ENCODE data around the gene MED15.
"Not testable (repeated sequence)": the region's sequence is repeated elsewhere in the genome, so short reads cannot be mapped to it uniquely, and the experiment has no call there.

MED15 gene

DNA sequence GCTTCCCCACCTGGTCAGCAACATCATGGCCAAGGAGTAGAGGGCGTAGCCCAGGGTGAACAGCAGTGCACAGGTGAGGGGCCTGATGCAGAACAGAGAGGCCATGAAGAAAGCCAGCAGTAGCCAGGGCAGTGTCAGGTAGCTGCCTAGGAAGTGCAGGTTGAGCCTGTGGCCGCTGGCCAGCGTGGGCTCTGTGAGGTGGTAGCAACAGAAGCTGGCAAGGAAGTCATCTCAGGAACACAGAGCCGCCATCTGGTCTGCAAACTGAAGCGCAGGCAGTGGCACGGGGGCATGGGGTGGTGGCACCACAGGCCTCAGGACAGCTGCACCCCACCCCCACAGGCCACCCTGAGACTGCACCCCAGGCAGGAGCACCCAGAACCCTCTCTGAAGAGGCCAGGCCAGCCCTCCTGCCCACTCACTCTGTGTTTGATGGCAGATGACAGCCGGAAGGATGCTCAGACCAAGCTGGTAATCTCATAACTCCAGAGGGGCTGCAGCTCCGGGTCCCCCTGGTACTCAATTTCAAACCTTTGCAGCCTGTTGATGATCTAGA, 95.3 kb downstream of the MED15 start:
- no peak for DNase-seq (ENCODE audit: low spot score)

DNA sequence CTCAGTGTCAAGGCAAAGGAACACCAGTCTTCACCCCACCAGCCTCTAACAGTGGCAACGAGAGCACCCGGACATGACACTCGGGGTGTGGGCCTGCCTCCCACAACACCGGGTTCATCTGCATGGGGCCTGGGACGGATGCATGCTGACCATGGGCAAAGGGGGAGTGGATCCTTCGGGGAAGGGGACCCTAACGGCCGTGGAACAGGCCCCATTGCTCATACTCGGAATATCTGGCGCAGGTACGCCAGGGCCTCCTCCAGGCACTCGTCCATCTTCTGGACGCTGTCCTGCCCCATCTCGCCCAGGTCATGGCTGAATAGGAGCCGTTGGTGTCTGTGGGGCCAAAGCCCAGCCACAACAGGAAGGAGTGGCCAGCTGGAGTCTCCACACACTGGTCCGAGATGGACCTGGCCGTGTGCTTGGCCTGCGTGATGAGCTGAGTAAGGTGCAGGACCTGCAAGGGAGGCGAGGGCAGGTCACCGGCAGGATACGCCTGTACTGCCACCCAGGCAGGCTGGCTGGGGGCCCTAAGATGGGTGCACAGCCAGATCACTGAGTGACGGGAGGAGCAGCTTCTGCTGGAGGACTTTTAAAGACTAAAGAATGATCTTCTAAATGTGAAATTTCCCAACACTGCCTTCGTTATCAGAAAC, 96.8 kb downstream of the MED15 start:
- no peak for DNase-seq (ENCODE audit: low spot score)

DNA sequence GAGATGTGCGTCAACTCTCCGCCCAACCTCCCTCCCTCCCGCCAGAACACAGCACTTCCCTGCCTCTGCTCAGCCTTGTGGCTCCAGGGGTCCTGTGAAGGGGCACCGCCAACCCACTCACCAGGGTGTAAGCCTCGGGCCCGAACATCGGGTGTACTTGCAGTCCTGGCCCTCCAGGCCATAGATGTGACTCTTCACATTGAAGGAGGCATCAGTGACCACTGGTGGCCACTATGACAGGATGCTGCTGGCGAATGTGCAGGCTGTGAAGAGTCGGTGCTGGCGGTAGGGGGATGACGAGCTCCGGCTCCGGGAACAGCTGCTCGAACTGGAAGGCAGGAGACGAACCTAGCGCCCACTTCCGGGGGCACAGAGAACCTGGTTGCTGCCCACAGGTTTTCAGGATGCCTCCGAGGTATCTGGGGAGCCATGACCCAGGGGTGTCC, 97.4 kb downstream of the MED15 start:
- DNase-seq (ENCODE audit: low spot score) = no peak

DNA sequence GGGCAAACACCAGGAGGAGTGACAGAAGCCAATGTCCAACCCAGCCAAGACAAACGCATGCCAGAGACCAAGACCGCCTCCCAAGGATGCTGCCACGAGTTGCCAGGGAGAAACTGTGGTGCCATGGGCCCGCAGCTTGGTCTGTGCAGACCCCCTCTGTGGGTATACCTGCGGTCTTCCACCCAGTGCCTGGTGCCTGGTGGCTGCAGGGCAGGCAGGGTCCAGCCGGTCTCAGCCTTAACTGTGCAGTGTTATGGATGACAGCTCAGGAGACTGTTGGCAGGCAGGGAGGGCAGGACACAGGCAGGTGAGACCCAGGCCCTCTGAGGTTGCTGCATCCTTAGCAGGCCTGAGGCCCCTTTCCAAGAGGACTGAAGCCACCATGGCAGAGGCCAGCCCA, 97.9 kb downstream of the MED15 start:
- DNase-seq (ENCODE audit: low spot score) = no peak

DNA sequence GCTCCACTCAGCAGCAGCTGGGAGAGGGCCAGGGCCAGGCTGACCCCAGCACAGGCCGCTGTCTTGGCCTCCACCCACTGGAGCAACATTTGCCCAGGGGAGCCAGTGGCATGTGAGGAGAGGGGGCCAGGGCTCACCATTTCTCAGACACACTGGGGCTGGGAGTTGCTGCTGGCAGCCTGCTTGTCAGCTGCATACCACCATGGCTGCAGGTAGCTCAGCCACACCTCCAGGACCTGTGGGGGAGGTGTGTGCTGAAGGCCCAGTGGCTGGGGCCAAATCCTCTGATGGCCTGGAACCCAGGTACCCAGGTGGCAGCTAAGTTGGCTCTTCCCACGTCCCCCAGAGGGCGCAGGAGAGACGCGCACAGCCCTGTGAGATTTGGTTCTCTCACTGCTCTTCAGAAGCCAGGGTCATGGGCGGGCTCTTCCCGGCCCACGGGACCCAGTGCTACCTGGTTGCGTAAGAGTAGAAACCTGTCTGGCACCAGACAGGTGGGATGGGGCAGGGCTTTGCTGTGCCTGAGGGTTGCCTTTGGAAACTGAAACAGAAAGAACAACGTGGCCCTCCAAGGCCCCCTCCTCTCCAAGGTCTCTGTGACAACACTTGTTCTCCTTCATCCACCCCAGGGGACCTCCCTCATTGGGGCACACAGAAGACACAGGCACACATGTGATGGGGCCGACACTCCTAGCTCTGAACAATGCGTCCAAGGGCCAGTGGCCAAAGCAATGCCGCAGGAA, 98.8 kb downstream of the MED15 start:
- peak; percentile 79 for DNase-seq (ENCODE audit: low spot score)

DNA sequence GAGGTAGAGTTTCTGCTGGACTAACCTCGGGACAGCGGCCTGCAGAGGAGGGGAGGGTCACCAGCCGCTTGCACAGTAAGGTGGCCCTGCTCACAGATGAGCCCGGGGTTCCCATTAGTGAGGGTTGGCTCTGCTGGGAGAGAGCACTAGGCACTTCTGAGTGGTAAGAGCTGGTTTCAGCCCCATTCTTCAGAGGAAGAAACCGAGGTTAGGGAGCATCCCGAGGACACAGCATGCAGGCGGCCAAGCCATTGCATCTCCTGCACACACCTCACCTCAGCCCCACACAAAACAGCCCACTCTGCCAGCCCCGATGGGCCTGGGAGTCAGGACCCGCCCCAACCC, 99.3 kb downstream of the MED15 start:
- DNase-seq (ENCODE audit: low spot score) = no peak

DNA sequence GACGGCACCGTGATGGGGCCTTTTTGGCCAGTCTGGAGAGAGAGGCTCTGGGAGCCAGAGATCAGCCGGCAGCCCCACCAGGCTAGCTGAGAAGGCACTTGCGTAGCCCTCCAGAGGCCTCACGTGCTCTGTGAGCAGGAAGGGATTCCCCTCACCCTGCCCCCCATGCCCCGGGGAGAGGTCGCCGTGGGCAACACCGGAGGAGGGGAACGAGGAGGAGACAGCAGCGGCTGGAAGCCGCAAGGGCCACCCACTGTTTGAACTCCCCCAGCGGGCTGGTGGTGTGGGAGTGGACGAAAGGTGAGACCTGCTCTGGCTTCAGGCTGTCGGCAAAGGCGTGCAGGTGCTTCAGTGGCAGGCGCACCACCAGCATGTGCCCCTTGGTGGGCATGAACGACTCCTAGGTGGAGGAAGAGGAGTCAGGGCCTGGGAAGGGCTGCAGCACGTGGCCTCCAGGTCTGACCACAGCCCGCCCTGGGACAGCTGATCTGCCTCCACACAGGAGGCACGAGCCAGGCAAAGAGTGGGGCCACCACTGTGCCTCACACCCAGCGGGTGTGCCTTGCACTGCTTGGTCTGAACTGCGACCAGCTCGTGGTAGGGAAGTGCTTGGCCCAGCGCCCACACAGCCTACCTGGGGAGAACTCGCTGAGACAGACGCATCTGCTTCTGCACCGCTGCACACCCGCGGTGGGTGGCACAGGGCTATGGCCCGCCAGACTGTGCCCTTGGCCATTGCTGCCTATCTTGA, 99.9 kb downstream of the MED15 start:
- DNase-seq (ENCODE audit: low spot score) = no peak

DNA sequence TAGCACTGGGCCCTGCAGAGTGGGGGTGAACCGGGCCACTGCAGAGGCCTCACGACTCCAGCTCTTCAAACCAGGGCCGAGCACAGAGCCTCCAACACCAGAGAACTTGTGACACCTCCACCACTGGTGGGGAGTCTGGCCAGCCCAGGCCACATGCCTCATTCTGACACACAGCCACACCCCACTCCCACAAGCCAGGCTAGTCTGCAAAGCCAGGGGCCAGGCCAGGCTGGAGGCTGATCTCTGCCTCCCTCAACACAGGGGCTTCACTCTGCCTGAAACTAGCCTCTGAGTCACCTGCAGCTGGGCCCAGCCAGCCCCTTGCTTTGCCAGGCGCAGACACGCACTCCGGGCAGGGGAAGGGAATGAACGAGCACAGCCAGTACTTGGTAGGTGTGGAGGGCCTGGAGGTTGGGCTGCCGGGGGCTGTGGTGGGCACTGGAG, 102.9 kb downstream of the MED15 start:
- DNase-seq (ENCODE audit: low spot score) = no peak

DNA sequence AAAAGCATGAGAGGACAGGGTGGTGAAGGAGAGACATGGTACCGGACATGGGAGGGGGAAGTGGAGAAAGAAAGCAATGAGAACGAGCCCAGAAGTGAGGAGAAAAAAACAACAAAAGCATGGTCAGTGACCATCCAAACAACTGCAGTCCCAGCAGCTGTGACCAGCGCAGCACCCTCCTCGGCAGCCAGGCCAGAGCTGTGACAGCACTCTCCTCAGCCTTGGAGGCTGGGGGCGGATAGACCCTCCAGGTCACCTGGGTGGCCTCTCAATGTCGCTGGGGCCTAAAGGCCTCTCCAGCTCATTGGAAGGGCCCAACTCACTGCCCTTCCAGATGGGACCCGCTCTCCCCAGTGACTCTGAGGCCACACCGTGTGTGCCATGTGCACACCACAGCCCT, 103.3 kb downstream of the MED15 start:
- no peak for DNase-seq (ENCODE audit: low spot score)

DNA sequence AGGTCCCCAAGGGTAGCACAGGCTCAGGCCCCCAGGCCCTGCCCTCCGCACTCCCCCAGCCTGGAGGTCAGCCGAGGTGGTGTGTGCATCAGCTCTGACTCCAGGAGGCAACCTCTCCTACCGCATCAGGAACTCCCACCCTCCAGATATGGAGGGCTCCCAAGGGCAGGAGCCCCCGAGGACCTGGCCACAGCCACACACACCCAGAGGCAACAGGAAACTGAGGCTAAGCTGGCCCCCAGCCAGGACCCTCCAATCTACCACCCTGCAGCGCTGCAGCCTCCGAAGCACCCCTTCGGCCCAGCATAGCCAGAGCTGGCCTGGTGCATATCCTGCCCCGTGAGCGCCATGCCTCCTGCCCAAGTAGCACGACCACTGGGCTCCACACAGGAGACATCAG, 104.0 kb downstream of the MED15 start:
- DNase-seq (ENCODE audit: low spot score) = no peak

DNA sequence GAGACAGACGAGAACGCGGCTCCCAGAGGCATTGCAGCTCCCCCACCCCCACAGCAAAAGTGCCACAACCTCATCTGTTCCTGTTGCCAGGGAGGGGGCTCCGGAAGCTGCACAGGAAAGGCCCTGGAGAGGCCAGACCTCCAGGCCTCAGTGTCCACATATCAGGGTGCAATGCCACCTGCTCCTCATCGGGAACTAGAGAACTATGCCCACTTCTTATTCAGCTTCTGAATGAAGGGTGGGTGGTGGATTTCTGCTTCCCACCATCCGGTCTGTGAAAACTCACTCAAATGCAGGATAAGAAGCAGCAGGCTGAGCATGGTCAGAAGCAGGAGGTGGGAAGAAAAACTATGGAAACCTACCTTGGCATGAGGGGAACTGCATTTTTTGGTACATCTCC, 105.9 kb downstream of the MED15 start:
- no peak for DNase-seq (ENCODE audit: low spot score)

DNA sequence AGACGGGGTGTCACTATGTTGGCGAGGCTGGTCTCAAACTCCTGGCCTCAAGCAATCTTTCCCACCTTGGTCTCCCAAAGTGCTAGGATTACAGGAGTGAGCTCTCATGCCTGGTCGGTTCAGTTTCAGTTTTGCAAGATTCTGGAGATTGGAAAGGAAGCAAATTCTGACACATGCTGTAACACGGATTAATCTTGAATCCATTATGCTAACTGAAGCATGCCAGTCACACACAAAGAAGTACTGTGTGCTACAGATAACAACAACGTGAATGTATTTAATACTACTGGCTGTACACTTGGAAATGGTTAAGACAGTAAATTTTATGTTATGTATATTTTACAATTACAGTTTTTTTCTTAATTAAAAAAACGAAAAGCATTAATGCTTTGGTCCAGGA, 107.6 kb downstream of the MED15 start:
- DNase-seq (ENCODE audit: low spot score) = no peak

DNA sequence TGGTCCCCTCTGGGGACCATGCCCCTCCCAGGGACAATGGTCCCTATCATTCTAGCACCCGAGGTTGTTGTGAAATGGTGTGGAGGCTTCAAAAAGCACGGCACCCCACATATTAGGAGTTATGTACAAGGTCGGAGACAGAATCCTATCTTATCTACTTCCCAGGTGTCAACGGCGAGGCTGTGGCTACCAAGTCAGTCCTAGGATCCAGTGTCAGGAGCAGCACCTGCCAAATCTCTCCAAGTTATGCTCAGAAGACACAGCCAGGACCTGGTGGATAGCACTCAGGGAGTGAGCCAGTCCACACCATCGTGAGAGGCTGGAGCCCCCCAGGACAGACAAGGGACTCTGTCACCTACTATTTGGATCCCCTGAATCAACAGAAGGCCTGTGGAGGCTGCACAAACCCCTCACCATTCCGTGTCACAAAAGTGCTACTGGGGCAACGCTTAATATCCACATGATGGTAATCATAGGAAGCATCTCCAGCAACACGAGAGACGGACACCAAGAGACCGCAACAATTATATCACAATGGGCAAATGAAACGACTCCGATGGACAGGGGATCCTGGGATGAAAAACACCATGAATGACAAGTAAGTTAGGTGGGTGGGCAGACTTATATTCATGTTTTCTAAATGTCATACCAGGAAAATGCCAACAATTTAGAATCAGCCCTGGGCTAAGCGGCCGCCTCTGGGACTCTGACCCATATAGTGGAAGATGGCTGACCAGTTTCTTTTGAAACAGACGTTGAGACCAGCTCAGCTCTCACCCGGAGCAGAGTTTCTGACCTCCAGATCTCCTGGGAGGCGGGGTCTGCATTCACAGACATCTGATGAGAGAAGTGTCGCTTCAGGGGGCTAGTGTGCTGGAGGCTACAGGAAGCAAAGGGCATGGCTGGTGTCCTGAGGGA, 108.4 kb downstream of the MED15 start:
- DNase-seq (ENCODE audit: low spot score) = no peak

DNA sequence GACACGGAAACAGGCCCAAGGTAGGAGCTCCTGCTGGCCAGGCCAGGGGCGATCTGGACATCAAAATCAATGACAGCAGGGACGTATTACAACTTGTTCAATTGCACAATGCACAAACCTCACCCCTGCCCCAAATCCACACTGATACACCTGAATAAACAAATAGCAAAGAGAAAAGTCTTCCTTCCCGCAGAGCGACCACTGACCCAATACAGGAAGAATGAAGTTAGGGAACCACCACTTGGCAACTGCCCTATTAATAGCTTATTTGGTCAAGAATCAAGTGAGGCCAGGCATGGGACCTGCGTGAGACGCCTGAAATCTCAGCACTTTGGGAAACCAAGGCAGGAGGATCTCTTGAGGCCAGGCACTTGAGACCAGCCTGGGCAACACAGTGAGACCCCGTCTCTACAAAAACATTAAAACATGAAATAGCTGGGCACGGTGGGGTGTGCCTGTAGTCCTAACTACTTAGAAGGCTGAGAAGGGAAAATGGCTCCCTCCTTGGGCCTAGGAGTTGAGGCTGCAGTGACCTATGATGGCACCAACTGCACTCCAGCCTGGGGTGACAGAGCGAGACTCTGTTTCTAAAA, 109.1 kb downstream of the MED15 start:
- DNase-seq (ENCODE audit: low spot score) = no peak

DNA sequence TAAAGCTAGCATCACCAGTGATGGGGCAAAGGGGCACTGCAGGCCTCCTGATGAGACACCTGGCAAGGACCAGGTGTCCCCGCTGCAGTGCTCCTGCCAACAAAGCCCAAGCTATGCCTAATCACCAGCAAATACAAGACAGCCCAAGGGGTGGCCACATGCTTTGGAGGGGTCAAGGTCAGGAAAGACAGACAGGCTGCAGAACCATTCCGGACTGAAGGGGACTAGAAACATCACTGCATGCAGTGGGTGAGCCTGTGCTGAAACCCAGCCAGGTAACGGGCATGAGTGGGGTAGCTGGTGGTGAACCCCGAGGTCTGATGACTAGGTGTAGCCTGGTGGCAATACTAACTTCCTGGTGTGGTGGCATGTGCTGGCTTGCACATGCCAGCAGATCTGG, 111.1 kb downstream of the MED15 start:
- no peak for DNase-seq (ENCODE audit: low spot score)

DNA sequence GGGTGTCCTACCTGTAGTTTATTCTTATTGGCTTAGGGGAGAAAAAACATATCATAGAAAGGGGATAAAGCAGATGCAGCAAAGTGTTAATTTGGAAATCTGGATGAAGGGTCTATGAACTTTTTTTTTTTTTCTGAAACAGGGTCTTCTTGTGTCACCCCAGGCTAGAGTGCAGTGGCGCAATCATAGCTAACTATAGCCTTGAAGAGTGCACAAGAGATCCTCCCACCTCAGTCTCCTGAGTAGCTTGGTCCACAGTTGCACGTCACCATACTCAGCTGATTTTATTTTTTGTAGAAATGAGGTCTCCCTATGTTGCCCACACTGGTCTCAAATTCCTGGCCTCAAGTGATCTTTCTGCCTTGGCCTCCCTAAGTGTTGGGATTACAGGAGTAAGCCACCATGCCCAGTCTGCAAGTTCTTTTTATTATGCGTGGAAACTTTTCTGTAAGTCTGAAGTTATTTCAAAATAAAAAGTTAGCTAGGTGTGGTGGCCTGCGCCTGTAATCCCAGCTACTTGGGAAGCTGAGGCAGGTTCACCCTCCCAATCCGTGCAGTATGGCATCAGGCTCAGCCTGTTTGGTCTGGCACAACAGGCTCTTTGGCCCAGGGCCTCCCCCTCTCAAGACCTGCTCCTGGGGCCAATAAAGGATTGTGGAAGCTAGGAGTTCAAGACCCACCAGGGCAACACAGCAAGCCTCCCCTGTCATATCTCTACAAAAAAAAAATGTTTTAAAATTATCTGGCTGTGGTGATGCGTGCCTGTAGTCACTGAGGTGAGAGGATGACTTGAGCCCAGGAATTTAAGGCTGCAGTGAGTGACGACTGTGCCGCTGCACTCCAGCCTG, 111.9 kb downstream of the MED15 start:
- no peak for DNase-seq (ENCODE audit: low spot score)

DNA sequence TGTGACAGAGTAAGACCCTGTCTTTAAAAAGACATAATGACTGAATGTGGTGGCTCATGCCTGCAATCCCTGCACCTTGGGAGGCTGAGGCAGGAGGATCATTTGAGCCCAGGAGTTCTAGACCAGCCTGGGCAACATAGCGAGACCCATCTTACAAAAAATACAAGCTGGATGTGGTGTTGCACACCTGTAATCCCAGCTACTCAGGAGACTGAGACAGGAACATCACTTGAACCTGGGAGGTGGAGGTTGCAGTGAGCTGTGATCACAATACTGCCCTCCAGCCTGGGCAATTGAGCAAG, 112.4 kb downstream of the MED15 start:
- DNase-seq (ENCODE audit: low spot score) = not testable (repeated sequence)

DNA sequence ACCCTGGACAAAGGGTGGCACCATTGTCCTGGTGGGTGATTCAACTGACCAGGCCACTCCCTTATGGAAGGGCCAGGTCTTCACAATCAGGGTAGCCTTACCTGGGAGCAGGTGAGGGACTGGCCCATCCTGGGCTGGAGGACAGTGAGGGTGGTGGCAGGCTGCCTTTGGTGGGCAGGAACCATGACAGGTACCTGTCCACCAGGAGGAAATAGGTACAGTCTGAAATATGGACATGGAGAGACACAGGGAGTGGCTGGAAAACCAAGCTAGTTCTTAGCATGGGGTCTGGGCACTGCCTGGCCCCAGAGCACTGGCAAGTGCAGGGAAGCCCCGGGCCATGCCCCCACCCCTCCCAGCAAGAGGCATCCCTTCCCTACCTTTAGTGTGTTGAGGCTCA, 113.8 kb downstream of the MED15 start:
- no peak for DNase-seq (ENCODE audit: low spot score)

DNA sequence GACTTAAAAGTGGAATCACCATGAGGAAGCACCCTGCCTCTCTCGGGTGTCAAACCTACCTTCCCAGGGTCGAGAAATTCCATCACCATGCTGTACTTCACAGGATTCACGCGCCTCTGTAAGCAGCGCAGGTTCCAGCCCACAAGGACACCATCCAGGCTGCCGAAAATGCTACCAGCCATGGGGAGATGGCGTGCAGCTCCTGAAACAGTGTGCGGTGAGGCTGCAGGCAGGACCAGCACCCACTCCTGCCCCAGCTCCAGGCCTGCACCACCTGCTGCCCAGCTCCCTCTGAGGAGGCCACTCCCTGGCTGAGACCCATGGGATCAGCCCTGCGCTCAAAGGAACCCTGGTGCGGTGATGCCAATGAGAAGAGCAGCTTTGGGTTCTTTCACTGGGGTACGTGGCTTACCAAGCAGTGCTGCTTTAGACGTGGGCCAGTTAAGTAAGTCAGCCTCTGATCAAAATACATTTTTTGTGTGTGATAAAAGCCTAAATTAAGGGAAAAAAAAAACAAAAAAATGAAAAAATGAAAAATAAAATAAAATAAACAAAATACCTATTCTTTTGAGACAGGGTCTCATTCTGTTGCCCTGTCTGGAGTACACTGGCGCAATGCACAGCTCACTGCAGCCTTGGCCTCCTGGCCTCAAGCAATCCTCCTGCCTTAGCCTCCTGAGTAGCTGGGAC, 115.4 kb downstream of the MED15 start:
- no peak for DNase-seq (ENCODE audit: low spot score)

DNA sequence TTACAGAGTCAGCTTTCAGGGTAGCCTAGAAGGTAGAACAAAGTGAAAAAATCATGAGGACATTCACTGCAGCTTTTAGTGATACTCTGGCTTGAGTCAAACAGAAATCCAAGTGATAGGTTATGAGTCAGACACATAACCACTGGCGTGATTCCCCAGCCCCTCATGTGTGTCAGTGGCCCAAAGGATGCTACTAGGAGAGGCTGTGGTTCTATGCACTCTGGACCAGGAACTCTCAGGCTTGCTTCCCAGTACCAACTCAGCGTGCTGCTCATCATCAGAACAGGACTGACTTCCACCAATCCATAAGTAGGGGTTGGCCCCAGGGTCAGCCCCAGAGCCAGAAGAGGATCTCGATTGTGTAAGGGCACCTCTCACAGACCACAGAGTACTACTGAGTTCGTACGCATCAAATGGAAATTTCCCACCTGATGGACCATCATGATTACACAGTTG, 116.8 kb downstream of the MED15 start:
- DNase-seq (ENCODE audit: low spot score) = no peak

Measured in NAMALWA (cell line).